ENCODE results near the gene BMAL1.
A peak's percentile ranks its signal among the peaks of the same experiment; 100 is the strongest.
"Not testable (repeated sequence)": the region's sequence is repeated elsewhere in the genome, so short reads cannot be mapped to it uniquely, and the experiment has no call there.

BMAL1 gene

DNA sequence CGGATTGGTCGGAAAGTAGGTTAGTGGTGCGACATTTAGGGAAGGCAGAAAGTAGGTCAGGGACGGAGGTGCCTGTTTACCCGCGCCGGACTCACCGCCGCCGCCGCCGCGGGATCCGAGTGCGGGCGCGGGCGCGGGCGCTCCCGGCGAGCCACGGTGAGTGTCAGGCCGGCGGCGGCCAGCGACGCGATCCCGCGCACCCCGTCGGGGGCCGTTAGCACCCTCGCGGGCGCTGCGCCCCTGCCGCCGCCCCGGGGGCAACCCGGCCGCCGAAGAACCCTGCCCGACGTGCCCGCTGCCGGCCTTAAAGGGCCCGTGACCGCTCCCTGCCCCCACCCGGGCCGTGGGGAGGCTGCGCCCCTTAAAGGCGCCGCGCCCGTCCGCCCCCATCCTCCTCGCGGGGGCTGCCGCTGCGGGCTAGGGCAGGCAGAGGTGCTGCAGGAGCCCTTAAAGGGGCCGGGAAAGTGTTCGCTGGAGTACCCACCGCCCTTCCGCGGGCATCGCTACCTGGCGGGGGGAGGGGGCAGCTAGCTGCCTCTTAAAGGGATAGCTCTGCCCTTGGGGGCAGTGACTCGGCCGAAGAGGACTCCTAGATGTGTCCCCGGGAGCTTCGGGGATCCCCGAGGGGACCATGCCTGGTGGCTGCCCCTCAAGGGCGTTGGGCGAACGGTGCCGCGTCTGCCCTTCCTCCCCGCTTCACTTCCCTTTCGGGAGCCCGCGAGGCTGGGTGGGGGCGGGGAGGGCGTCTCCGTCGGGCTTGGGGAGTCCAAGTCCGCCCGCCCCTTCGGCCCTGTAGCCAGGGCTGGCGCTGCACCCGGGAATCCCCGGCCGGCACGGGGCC lies at the start of gene BMAL1:
TSS of gene BMAL1 (plus strand) at position 23 of the 841 bp plus-strand sequence. CDS start 76,519 bp downstream, outside the sequence.
- peak; percentile 35 for DNase-seq (ENCODE audit: low read depth)

DNA sequence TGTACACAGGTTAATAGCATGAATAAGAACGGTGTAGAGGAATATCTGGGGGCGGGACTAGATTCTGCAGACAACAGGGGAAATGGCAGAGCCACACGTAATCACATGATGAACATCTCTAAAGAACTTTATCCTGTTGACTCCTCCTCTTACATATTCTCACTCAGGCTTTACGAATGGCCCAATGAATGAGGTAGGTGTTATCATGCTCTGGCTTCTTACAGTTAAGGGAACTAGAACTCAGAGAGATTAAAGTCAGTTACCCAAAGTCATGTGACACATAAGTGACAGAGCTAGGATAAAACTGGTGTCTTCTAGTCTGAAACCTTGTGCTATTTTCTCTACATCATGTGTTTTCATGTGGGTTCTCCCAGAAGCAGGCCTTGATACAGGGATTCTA lies 49.0 kb upstream of the BMAL1 start:
- DNase-seq (ENCODE audit: low read depth) = no peak

DNA sequence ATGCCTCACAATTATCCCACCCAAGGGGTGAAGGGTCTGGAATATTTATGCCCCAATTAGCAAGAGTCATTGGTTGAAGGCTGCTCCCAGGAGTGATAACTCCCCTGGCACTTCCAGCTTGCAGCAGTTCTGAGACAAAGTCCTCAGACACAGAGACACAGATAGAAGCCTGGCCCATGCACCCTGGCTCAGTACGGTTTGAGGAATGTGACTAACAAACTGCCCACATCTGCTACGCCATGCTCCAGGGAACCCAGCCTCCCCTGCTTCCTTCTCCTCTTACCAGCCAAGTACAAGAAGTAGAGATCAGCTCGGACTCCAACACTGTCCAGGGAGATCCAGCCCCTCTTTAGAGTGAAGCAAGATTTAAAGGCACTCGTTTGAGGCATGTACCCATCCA lies 48.5 kb upstream of the BMAL1 start:
- DNase-seq (ENCODE audit: low read depth) = no peak

DNA sequence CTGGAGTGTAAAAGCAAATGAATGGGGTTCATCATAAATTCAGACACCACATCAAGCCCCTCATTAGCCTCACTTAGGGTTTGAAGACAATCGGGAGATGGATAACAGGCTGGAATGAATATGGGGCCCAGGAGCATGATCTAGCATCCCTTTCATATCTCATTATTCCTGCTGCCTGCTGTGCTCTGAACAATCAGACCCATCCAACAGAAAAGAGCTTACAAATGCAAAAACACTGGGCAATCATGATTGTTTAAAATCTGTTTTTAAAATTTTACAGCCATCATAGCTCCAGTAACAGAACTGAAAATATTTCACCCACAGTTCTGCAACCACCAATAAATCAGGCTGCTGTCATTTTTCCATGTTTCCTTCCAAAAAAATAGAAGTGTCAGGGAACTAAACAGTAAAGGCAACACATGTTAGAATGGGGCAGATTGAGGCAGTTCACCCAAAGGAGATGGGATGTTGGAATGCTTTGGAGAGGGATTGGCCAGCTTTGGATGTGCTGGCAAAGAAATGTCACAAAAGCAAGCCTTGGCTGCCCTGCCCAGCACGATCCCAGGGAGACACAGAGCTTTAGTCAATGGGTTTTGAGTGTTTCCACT lies 47.8 kb upstream of the BMAL1 start:
- DNase-seq (ENCODE audit: low read depth) = no peak

DNA sequence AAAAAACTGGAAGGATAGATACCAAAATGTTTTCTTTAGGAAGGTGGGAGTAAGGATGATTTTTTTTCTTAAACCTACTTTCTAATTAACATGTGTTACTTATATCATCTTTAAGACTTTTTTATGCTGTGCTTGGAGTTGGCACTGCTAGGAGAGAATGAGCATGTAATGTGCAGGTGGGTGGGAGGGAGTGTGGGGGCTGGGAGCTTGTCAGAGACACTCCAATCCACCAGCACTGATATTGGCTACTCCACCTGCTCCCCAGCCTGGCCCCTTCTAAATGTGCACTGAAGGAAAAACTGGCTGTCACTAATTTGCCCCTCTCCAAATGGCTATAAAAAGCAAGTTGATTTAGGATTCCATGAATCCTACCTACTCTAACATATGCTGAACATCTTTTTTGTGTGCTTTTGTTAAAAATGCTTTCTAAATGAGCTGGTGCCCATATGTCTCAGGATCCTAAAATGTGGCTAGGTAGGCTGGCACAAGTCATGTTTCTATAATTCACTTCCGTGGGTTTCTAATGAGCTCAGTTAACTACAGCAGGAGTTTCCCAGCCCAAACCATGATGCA lies 44.3 kb upstream of the BMAL1 start:
- no peak for DNase-seq (ENCODE audit: low read depth)

DNA sequence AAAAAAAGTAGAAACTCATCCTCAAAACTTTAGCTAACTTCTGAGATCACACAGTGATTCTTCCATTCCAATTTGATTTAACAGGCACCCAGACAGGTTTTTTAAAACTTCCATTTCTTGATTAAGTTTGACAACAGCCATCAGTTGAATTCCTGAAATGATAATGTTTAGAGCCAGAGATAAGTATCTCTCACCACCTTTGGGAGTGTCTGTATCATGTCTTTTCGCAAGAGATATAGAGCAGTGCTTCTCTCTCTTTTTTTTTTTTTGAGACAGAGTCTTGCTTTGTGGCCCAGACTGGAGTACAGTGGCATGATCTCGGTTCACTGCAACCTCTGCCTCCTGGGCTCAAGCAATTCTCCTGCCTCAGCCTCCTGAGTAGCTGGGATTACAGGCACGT lies 41.7 kb upstream of the BMAL1 start:
- DNase-seq (ENCODE audit: low read depth) = no peak

DNA sequence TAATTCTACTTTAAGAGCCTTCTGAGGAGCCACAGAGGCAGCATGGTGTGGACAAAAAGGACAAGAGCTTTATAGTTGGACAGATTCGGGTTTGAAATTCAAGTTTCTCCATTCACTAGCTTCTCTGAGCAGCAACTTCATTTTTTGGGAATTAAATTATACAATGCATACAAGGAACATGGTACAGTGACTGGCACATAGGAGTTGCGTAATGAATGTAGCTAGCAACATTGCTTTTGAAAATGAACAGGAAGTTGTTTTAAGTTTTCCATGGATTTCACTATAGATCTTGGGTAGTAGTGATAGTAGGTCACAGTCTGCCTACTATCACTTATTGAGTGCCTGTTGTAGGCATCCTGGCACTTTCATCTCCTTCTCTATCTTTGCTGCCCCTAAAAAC lies 41.0 kb upstream of the BMAL1 start:
- no peak for DNase-seq (ENCODE audit: low read depth)

DNA sequence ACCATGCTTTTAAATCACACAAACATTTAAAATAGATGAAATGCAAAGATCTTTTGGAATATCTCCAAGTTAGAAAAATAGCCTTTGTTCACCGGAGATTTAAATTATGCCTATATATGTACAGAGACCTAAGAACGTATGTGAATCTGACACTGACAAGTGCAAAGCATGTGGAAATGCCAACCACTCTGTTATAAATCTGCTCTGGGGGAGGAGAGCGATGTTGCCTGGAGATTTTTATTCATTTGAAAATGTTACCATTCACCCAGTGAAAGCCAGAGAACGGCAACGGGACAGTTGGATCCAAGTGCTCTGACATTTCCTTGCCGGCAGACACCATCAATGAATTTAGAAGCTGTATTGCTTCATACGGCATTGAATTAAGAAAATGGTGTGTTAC lies 39.8 kb upstream of the BMAL1 start:
- DNase-seq (ENCODE audit: low read depth) = no peak

DNA sequence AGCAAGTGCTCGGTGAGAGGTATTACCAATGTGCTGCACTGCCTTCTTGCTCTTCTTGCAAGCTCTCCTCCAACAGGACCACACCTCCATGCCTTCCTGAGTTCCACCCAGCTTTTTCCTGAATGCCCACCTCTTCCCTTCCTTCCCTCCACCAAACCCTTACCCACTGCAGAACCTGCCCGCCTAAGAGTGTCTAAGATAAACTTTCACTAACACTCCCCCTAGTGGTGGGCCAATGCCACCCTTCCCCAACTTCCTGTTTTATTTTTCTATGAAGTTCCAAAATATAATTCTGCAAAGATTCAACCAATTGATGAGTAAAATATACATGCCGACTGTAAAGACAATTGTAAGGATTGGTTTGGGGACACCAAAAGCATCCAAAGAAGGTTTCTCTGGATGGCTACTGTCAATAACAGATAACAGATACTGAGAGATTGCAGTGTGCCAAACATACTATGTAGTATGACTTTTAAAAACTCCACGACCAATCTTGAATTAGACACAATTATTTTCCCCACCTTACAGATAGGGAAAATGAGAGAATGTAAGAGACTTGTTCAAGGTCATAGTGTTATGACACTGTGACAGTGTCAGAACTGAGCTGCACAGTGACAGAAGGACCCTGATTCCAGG lies 38.6 kb upstream of the BMAL1 start:
- peak; percentile 30 for DNase-seq (ENCODE audit: low read depth)

DNA sequence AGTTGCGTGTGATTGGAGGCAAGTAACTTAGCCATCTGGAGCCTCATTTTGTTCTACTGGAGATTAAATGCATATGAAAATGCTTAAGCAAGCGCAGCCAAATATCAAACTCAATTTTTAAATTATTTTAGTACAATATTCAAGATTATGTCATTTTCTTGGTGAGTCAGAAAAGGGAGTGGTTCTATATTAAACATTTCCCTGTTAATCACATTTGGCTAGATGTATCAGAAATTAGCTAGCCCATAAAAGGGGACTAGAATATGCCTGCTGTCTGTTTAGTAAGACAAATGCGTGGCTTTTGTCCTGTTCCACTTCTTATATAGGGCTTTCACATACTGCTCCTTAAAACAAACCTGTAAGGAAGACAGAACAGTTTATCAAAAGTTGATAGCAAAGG lies 35.0 kb upstream of the BMAL1 start:
- no peak for DNase-seq (ENCODE audit: low read depth)

DNA sequence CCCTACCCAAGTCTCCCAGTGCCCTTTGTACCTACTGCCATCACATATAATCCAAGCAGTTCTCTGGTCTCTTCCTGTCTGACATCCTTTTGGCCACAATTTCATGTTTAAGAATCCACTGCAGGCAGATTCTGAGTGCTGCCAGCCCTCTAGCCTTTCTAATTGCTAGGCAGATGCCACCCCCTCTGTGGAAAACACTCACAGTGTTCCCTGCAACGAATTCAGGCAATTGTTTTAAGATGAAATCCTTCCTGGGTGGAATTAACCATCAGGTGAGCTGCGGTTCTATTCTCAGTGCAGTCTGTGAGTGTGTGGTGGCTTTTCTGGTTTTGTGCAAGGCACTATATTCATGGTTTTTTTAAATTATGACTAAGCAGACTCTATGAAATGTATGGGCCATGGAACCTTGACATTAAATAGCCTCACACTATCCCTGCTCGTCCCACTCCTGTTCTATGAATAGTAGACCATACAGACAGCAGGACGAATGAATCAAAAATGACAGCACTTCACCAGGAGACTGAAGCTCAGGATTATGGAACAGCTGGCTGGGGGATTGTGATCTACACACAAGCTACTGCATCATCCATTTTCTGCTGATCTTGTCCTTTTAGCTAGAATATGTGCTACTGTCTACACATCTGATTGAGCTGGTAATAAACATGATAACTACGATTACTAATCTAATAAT lies 29.8 kb upstream of the BMAL1 start:
- DNase-seq (ENCODE audit: low read depth) = no peak

DNA sequence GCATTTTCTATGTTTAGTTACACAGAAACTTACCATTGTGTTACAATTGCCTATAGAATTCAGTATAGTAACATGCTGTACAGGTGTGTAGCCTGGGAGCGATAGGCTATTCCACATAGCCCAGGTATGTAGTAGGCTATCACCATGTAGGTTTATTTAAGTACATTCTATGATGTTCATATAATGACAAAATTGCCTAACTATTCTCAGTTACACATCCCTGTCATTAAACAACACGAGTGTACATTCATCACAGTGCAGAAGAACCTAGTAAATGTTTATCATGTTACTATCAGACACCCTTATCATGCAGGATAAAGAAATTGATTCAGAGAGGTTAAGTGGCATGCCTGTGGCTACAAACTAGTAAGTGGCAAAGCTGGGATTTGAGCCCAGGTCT lies 28.4 kb upstream of the BMAL1 start:
- no peak for DNase-seq (ENCODE audit: low read depth)

DNA sequence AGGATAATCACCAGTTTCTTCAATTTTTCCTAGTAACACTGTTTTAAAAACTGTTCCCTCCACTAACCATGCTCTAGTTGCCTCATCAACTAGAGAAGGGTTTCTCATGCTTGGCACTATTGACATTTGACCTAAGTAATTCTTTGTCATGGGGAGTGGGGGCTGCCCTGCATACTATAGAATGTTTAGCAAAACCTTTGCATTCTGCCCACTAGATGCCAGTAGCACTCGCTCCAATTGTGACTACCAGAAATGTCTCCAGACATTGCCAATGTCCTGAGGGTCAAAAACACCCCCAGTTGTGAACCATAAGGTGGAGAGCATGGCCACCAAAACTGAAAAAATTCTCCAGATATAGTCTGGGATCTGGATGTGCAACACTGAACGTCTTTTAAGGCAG lies 27.6 kb upstream of the BMAL1 start:
- no peak for DNase-seq (ENCODE audit: low read depth)

DNA sequence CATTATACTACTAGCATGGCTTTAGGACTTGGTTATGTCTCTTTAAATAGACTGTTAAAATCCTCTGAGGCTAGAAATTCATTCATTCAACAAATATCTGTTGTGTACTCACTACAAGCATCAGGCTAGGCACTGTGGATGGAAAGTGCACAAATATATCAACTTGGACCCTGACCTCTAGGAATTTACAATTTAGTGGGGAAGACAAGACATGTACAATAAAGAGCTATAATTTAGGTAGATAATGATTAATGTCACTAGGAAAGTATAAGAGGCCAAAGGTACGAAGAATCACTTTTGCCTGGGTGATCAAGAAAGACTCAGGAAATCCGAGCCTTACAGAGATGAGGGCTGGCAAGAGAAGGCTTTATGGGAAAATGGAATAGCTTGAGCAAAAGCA lies 25.6 kb upstream of the BMAL1 start:
- DNase-seq (ENCODE audit: low read depth) = no peak

DNA sequence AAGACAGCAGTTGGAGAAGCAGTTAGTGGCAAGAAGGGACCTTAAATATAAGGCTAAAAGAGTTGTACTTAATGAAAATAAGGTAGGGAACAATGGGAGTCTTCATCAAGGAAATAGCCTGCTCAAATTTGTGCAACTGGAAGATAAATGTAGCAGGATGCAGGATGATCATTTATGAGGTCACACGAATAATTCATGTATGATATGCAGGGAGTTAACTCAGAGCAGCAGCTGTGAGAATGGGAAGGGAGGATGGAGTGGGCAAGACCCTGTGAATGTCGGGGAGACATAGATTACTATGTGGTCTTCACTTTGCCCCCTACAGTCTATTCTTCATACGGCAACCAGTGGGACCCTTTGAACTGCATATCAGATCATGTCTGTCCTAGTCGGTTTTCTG lies 25.2 kb upstream of the BMAL1 start:
- no peak for DNase-seq (ENCODE audit: low read depth)

DNA sequence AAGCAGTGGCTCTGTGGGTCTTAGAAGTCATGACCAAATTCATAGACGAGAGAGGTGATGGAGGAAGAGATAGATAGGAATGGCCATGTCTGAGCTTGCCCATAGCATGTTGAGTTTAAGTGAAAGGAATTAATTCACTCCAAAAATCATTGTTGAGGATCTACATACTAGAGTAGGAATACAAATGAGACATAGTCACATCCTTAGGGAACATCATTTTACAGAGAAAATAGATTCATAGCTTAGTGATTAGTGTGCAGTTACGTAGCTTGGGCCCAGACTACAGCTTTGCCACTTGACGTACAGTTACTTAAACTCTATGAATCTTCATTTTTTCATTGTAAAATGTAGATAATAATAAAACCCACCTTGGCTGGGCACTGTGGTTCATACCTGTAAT lies 21.4 kb upstream of the BMAL1 start:
- no peak for DNase-seq (ENCODE audit: low read depth)

DNA sequence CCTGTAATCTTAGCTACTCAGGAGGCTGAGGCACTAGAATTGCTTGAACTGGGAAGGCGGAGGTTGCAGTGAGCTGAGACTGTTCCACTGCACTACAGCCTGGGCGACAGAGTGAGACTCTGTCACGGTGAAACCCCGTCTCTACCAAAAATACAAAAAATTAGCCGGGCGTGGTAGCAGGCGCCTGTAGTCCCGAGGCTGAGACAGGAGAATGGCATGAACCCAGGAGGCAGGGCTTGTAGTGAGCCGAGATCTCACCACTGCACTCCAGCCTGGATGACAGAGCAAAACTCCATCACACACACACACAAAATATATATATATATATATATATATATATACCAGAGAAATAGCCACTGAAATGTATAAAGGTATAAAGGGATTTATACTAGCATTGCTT lies 19.5 kb upstream of the BMAL1 start:
- DNase-seq (ENCODE audit: low read depth) = not testable (repeated sequence)

DNA sequence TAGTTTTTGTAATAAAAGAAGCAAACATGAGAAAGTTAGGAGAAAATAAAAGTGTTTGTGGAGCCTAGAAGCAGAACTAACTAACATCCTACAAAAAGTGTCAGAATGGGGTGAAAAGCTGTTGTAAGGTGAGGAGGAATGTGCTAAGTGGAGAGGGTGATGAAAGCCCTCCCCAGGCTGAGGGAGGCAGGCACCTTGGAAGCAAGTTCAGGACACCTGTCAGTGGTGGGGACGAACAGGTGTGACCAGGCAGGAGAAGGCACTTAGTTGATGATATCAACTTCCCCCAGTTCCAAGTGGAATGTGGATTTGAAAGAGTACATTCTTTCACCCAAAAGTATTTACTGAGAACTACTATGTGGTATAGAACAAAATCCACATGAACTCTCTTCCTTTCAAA lies 18.7 kb upstream of the BMAL1 start:
- no peak for DNase-seq (ENCODE audit: low read depth)

DNA sequence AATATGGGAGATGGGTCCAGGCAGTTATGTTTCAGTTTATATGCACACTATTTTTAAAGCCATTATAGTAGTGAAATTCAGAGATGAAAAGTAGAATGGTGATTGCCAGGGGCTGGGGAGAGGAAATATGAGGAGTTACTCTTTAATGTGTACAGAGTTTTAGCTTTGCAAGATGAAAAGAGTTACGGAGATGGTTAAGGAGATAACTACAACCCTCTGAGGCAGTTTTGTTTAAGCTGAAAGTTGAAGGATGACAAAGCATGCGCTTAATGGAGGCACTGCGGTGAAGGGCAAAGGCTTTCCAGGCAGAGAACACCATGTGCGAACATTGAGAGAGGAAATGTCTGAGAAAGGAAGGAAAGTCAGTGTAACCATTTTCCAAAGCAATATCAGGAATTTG lies 18.2 kb upstream of the BMAL1 start:
- DNase-seq (ENCODE audit: low read depth) = no peak

DNA sequence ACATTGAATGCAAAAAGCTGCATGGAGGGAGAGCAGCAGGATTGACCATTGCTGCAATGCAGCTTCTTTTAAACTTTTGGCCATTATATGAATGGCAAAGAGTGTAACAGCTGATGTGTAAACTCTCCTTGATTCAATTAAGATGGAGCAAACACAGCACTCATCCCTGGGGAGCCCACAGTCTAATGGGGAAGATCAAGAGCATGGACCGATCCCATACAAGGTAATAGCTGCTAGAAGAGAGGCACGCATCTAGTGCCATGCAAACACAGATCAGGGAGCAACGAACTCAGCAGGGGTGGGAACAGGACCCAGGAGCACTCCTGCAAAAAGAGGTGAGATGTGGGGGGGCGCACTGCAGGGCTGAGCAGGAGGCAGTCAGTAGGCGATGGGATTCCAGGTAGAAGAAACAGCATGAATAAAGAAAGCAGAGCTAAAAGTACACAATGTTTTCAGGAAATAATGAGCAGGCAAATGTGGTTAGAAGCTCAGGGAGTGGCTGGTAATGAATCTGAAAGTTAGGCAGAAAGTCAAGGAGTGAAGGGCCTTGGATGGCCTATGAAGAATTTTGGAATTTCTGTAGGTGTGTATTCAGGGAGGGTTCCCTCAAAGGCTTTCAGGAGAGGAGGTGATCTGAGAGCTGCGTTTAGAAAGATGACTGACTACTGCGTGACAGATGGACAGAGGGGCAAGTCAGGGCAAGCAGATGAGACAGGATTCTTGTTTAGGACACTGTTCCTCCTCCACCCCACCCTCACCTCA lies 17.2 kb upstream of the BMAL1 start:
- no peak for DNase-seq (ENCODE audit: low read depth)

DNA sequence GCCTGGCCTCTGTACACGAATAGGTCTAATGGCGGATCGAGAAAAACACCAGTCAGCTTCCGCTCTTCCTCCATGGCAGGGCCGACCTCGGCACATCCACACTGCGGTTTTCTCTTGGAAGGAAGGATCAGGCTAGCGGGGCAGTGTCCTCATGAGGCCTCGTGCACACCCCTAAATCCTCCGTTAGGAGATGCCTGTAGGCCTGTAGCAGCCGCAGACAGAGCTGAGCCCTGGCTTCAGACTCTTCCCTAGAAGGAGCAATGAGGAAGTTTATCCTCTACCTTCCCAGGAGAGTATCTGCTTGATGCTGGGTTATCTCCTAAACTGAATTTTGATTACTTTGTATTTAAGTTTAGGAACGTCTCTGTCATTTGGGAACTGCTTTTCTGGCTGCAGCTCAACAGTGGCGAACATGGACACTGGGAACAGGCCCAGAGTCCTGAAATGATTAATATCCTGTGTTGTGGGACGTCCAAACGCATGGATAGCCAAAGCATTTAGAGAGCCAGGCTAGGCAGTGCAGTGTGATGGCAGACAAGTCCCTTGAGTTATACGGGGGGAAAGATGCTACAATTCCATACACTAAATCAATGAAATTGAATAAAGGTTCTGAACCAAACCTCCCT lies 16.5 kb upstream of the BMAL1 start:
- DNase-seq (ENCODE audit: low read depth) = no peak
